Brain microvascular endothelial cell (primary cell): ENCODE measurements around the gene NUDT7.
A peak's percentile ranks its signal among the peaks of the same experiment; 100 is the strongest.

Experiments
- DNase-seq: peaks from one replicate; pipeline ENCODE4 v3.0.0-alpha.2; 2020
- H3K27ac ChIP-seq: fragments of 250-450 bp; sonication (Bioruptor Pico); 2 replicates; pipeline ENCODE4 v1.5.1; 2020; ENCODE audit warnings: mild to moderate bottlenecking, moderate library complexity
- H3K27me3 ChIP-seq: fragments of 250-450 bp; sonication (Bioruptor Pico); replicated peaks from 2 replicates; pipeline ENCODE4 v1.5.1; 2020; ENCODE audit warnings: mild to moderate bottlenecking
- H3K36me3 ChIP-seq: fragments of 250-450 bp; sonication (Bioruptor Pico); replicated peaks from 2 replicates; pipeline ENCODE4 v1.5.1; 2020; ENCODE audit warnings: mild to moderate bottlenecking
- H3K4me3 ChIP-seq: 2 replicates; pipeline ENCODE4 v1.5.1; 2011; ENCODE audit warnings: low read depth, mild to moderate bottlenecking, control low read depth, low read length, moderate library complexity
- CTCF ChIP-seq: IDR thresholded peaks from 2 replicates; pipeline ENCODE4 v1.5.1; 2011; ENCODE audit warnings: low read depth, mild to moderate bottlenecking, moderate library complexity, low read length, control low read depth, inconsistent platforms; ENCODE audit errors: missing control alignments
- in situ Hi-C: cut with HindIII; loops from 2 replicates; pipeline ENCODE4 v1.10.0; 2017; ENCODE audit warnings: low sequenced_read_pairs, low pct_ligation_motif_present

NUDT7 gene

DNA sequence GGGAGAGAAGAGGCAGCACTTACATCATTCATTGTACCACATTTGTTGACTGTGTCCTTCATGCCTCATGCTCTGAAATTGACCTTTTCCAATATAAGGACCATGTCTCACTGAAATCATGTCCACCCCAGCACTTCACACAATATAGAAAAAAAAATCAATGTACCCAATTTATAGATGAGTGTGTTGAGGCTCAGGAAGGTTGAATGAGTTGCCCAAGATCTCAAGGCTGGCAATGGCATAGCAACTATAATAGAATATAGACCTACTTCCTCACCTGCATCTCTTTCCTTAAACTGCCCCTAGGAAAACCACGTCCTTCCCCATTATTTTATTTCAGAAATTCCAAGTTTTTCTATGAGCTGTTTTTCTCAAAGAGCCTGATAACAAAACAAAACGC lies 65.1 kb downstream of the NUDT7 start:
- DNase-seq: no peak
- in situ Hi-C loops: no loop called here
- TF ChIP-seq CTCF: no peak
- H3K36me3 ChIP-seq: no peaks in the 10 kb centered on the region
- H3K4me3 ChIP-seq: no peak overlapping the region
- no peak overlapping the region for H3K27ac ChIP-seq
- peaks cover 16% of the 10 kb centered on the region for H3K27me3 ChIP-seq

- peaks cover 16% of the 10 kb centered on the region for H3K27me3 ChIP-seq
- H3K27ac ChIP-seq: no peak within 1 kb of the TSS
- no peak for TF ChIP-seq CTCF
- in situ Hi-C loops: no loop called here
- H3K4me3 ChIP-seq: peak within 1 kb of the TSS; percentile 79
- H3K36me3 ChIP-seq: no peaks in the 10 kb centered on the region
- peak; percentile 46 for DNase-seq
Observed at GRCh38 chr16:77788181-77789084, 66.1 kb downstream of the NUDT7 start, which contains the start of gene VAT1L. VAT1L (plus strand) TSS chr16:77788564; CDS start chr16:77788683, 119 bp downstream.

DNA sequence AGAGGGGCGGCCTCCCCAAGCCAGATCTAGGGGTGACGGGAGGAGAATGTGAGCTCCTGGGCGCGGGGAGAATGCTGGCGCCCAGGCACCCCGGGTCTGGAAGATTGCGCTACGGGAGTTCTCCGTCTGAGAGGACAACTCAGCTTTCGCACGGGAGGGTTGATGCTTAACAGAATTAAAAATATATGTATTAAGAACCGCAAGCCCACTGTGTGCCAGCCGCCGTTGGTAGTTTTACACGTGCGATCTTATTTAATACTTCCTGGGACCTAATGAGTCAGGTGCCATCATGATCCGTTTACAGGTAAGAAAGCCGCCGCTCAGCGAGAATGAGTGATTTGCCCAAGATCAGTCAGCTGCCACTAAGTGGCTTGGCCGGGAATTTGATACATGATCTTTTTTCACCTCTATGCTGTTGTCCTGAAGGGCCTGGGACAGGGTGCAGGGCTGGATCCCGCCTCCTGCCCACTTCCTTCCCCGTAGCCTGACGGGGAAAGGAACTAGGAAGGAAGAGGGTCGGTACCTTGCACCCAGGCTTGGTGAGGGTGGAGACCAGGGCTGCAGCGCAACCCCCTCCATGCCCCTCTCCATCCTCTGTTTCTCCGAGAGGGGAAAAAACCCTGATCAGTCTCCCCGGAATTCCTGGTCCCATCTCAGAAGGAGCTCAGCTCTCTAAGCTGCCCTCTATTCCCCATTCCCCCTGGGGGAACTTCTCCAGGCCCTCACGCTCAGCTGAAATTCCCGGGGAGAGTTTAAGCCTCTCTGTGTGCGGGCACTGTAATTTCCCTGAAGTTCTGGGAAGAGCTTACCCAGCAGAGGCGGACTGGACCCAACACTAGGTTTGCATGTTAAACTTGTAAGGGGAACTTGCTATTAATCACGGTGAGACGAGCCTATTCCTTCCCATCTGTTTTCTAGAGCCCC lies 67.0 kb downstream of the NUDT7 start:
- H3K4me3 ChIP-seq: peak overlapping the region; percentile 79
- no peaks in the 10 kb centered on the region for H3K36me3 ChIP-seq
- no peak overlapping the region for H3K27ac ChIP-seq
- peaks cover 16% of the 10 kb centered on the region for H3K27me3 ChIP-seq
- in situ Hi-C loops: no loop called here
- DNase-seq: no peak
- no peak for TF ChIP-seq CTCF

DNA sequence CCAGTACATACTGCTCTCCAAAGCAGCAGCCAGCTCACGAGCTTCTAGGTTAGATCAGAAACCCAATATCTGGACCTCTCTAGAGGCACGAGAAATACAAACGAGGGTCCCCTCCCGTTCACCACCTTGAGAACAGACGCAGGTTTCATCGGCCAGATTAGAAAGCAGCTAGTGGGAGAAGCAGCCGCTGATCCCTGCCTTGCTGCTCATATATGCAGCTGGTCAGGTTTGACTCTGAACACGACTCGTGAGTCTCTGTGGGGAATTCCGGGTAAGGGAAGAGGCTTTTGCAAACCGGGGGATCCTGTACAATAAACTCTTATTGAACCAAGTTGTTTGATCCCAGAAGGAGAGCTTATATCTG lies 67.7 kb downstream of the NUDT7 start:
- in situ Hi-C loops: no loop called here
- no peak overlapping the region for H3K27ac ChIP-seq
- no peak for TF ChIP-seq CTCF
- peaks cover 16% of the 10 kb centered on the region for H3K27me3 ChIP-seq
- H3K4me3 ChIP-seq: no peak overlapping the region
- no peak for DNase-seq
- H3K36me3 ChIP-seq: no peaks in the 10 kb centered on the region

GRCh38 chr16:77790912-77791311 lies 68.6 kb downstream of the NUDT7 start:
- peaks cover 16% of the 10 kb centered on the region for H3K27me3 ChIP-seq
- no peak for TF ChIP-seq CTCF
- in situ Hi-C loops: no loop called here
- H3K27ac ChIP-seq: no peak overlapping the region
- H3K36me3 ChIP-seq: no peaks in the 10 kb centered on the region
- no peak for DNase-seq
- no peak overlapping the region for H3K4me3 ChIP-seq
